ENCODE data around the gene PODXL.
"Not testable (repeated sequence)": the region's sequence is repeated elsewhere in the genome, so short reads cannot be mapped to it uniquely, and the experiment has no call there.

PODXL gene

DNA sequence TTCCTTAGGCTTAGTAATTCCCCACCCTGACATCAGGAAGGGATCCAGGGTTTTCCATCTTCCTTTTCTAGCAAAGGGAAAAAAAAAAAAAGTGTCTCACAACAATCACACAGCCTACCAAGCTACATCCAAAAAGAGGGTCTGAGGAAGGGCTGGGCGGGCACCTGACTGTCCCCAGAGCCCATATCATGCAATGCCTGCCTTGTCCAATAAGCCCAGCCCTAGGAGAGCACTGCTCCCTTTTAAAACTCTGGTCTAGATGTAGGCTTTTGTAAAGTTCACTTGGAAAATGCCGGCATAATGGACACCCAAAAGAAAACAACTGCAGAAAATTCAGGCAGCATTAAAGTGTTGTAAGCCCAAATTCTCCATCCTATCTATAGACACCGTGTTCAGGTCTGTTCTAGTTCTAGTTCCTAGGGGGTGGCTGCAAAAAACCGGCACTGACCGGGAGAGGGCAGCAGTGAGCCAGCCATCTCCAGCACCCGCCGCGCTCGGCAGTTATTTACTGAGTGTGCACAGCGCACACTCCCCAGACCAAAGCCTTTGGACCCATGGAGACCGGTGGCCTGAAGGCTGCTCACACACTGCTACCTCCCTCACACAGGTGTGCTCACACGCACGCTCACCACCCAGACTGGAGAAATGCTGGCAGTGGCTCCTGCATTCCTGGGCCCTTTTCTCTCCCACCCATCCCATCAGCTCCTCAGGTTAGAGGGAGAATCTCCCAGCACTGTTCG lies 48.7 kb downstream of the PODXL start:
- DNase-seq = peak; percentile 70 to 81

GRCh38 chr7:131506597-131506996 lies 49.8 kb downstream of the PODXL start:
- no peak for DNase-seq

- no peak for DNase-seq
Measured at GRCh38 chr7:131505636-131506557, 50.5 kb downstream of the PODXL start.

DNA sequence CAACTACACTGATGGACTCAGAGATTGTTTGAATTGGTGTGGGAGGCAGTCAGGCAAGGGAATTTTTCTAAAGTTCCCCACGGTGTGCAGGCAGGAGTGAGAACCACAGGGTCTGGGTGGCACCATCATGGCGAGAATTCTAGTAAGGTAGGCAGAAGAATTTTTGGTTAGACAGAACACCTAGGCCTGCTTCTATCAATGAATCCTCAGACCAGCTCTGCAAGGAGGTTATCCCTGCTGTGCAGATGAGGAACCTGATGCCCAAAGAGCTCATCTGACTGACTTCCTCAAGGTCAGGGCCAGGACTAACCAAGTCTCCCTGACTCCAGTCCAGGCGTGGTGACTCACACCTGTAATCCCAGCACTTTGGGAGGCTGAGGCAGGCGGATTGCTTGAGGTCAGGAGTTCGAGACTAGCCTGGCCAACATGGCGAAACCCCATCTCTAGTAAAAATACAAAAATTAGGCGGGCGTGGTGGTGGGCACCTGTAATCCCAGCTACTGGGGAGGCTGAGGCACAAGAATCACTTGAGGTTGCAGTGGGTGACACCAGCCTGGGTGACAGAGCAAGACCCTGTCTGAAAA lies 51.3 kb downstream of the PODXL start:
- not testable (repeated sequence) for DNase-seq

DNA sequence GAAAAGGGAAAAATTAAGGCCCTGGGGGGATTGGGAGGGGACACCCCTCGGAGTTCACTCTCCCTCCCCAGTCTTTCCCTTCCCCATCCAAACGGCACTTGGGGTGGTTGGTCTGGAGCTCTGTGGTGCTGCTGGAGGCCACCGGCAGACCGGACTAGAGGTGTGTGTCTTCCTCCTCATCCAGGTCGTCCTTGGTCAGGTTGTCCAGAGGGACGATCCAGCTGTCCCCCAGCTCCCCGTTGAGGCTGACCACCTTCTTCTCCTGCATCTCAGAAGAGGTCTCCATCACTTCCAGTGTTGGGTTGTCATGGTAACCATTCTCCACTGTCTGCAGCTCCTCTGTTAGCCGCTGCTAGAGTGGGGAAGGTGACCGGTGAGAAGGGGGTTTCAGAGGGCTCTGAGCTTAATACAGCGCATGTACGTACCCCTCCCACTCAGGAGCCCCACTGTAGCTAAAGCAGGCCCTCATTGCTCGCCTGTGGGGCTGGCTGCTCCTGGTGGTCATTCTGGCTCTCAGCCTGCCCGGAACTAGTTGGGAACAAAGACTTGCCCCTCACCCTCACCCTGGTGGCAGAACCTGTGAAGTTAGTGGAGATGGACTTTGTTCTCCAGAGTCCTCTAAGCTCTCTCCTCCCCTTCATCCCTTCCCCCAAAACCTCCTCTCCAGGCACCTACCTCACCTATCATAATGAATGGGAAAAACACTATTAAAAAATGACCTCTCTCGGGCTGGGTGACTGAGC lies 52.1 kb downstream of the PODXL start:
- no peak for DNase-seq

GRCh38 chr7:131503639-131504038 lies 52.8 kb downstream of the PODXL start:
- DNase-seq = no peak

- no peak for DNase-seq
Measured at GRCh38 chr7:131502810-131503508, 53.5 kb downstream of the PODXL start.

- DNase-seq = no peak
Measured at GRCh38 chr7:131501930-131502685, 54.3 kb downstream of the PODXL start.

DNA sequence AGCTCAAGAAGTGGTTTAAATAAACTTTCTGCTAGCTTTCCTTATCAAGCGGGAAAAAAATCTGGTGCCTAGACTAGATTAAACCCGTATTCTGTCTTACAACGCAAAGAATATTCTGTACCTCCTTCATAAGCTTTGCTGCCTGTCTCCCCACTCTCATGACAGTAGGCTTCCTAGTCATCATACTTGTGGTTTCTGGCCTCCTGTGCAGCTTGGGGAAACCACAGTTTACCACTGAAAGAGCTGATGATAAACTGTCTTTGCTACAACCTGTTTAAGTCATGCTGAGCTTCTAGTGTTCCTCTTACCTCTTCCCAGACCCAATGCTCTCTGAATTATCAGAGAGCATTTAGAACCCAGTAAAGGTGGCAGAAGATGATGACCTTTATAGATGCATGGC lies 55.0 kb downstream of the PODXL start:
- peak; percentile 21 to 51 for DNase-seq

- DNase-seq = no peak
Measured at GRCh38 chr7:131500357-131500756, 56.1 kb downstream of the PODXL start.

GRCh38 chr7:131499801-131500200 lies 56.6 kb downstream of the PODXL start:
- no peak for DNase-seq

DNA sequence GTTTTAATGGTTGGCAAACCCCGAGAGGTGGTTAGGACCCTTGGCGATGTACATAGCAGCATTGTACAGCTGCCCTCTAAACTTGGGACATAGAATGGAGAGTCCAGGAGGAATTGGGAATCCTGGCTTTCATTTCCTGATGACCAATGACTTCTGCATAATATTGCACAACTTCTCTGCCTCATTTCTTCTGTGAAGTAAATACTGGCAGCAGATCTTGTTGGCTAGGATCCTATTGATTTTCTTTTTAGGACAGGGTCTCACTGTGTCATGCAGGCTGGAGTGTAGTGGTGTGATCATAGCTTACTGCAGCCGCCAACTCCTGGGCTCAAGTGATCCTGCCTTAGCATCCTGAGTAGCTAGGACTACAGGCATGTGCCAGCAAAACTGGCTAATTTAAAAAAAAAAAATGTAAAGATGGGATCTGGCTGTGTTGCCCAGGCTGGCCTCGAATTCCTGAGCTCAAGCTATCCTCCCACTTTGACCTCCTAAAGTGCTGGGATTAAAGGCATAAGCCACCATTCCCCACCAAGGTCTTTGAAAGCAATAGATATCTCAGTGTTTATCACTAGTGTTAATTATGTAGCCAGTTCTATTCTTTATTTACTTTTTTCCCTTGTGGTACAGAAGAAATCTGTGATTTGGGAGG lies 58.1 kb downstream of the PODXL start:
- DNase-seq = no peak

DNA sequence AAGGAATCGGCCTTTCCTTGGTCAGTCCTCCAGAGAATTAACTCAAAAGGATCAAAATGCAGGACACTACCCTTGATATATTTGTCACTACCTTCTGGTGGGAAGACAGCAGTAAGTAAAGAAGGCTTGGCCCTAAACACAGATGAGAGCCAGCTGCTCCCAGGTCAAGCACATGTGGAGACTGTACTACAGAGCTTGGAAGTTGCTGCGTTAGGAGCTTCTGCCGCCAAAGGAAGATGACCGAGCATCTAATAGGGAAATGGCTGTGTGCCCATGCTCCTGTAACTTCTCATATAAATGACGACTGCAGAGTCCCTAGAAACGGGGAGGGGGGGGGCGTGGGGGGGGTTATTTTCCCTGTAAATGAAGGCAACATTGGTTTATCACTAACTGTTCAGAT lies 59.0 kb downstream of the PODXL start:
- no peak for DNase-seq

GRCh38 chr7:131495669-131496498 lies 60.5 kb downstream of the PODXL start:
- no peak for DNase-seq

GRCh38 chr7:131494182-131494581 lies 62.2 kb downstream of the PODXL start:
- no peak for DNase-seq

DNA sequence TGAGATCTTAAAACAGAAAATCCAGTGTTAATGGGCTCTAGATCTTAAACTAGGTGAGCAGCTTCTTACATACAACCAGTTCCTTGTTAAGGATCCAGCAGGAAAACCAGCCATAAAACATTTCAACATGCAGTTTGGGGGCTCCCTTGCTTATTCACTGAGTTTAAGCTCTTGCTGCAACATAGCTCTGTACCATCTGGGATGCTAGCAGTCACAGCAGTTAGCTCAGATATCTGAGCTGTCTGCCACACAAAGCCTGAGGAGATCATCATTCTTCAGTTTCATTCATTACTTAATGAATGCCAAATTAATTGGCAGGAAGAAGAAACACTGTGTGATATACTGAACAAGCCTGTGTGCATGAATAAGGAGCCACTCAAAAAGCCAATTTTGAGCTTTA lies 62.8 kb downstream of the PODXL start:
- no peak for DNase-seq

- no peak for DNase-seq
Measured at GRCh38 chr7:131493081-131493480, 63.3 kb downstream of the PODXL start.

GRCh38 chr7:131489881-131490280 lies 66.5 kb downstream of the PODXL start:
- DNase-seq = no peak

GRCh38 chr7:131489196-131489595 lies 67.2 kb downstream of the PODXL start:
- no peak for DNase-seq

DNA sequence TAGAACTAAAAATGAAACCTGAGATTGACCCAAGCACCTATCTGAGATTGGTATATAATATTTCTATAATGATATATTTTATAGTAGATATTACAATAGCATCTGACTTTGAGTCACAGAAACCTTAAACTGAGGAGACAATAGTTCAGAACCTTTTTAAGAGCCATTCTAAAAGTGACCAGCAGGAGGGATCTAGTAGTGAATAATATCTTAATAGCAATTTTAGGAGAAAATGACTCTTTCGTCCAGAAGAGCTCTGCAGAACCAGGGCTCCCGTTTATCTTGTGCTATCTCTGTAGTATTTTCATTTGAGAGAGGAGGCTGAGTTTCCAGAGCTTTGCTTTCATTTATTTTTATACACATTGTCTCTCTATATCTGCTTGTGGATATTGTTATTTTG lies 68.1 kb downstream of the PODXL start:
- DNase-seq = no peak

All from activated CD4-positive, alpha-beta T cell treated with anti-CD3 and anti-CD28 coated beads for 4 hours (primary cell).